CD14-positive monocyte (primary cell): ENCODE data around the gene MCOLN2. TPM values are rescaled to one million over a fixed set of nuclear protein-coding genes. Genes with fewer than 3 reads are reported as not detected.

ENCODE experiments used
- DNase-seq, 3 donors: peaks; one replicate each; pipeline ENCODE4 v3.0.0-alpha.2; 2011 to 2022
- H2AFZ ChIP-seq: 2 replicates; pipeline ENCODE4 v1.6.0; 2012; ENCODE audit warnings: mild to moderate bottlenecking, low read depth, low read length, inconsistent platforms; ENCODE audit not compliant: insufficient read depth, poor library complexity, severe bottlenecking
- H3K27ac ChIP-seq, 2 donors: 1 replicate in 1 of 2; 2 replicates in 1 of 2; pipeline ENCODE4 v1.5.1; 2012 to 2013; ENCODE audit warnings: low read length in 2 of 2, control low read depth in 1 of 2, inconsistent platforms in 1 of 2, low read depth in 1 of 2, mild to moderate bottlenecking in 1 of 2
- H3K27me3 ChIP-seq, 2 donors: one replicate each; pipeline versions ENCODE4 v1.6.0 to v1.6.1; 2011 to 2013; ENCODE audit warnings: low read length in 2 of 2; ENCODE audit not compliant: control insufficient read depth in 2 of 2, insufficient read depth in 2 of 2
- H3K36me3 ChIP-seq, 2 donors: replicated peaks in 1 of 2; 1 replicate in 1 of 2; 2 replicates in 1 of 2; pipeline versions ENCODE4 v1.5.1 to v1.6.1; 2012 to 2013; ENCODE audit warnings: low read length in 2 of 2, control low read depth in 1 of 2, inconsistent platforms in 1 of 2, mild to moderate bottlenecking in 1 of 2; ENCODE audit not compliant: insufficient read depth in 2 of 2, control insufficient read depth in 1 of 2
- H3K4me1 ChIP-seq, 2 donors: 1 replicate in 1 of 2; 2 replicates in 1 of 2; pipeline versions ENCODE4 v1.5.1 to v1.6.1; 2012 to 2013; ENCODE audit warnings: low read length in 2 of 2, control low read depth in 1 of 2, inconsistent platforms in 1 of 2, mild to moderate bottlenecking in 1 of 2, moderate library complexity in 1 of 2; ENCODE audit not compliant: insufficient read depth in 2 of 2, control insufficient read depth in 1 of 2
- H3K4me2 ChIP-seq: replicated peaks from 2 replicates; pipeline ENCODE3; 2012; ENCODE audit warnings: low read length, moderate library complexity, mild to moderate bottlenecking; ENCODE audit not compliant: poor library complexity, severe bottlenecking; ENCODE audit errors: extremely low read depth
- H3K4me3 ChIP-seq, 3 experiments: fragments of 200-600 bp in 1 of 3; sonication (generic) in 1 of 3; replicated peaks in 1 of 3; 1 replicate in 2 of 3; 2 replicates in 1 of 3; pipeline ENCODE4 v1.5.1; 2011 to 2013; ENCODE audit warnings: low read length in 3 of 3, mild to moderate bottlenecking in 3 of 3, control low read depth in 2 of 3, low read depth in 2 of 3, inconsistent platforms in 1 of 3, moderate library complexity in 1 of 3
- H3K79me2 ChIP-seq: 2 replicates; pipeline ENCODE4 v1.6.0; 2012; ENCODE audit warnings: mild to moderate bottlenecking, control low read depth, inconsistent platforms, low read length, moderate library complexity; ENCODE audit not compliant: insufficient read depth
- H3K9ac ChIP-seq: 2 replicates; pipeline ENCODE4 v1.6.0; 2017; ENCODE audit warnings: low read length, mild to moderate bottlenecking; ENCODE audit not compliant: insufficient read depth, poor library complexity, severe bottlenecking
- H3K9me3 ChIP-seq, 2 donors: replicated peaks in 1 of 2; 1 replicate in 1 of 2; 2 replicates in 1 of 2; pipeline versions ENCODE4 v1.5.1 to v1.6.1; 2012 to 2013; ENCODE audit warnings: low read length in 2 of 2, control low read depth in 1 of 2; ENCODE audit not compliant: control insufficient read depth in 1 of 2, insufficient read depth in 1 of 2
- H4K20me1 ChIP-seq: 2 replicates; pipeline ENCODE4 v1.6.0; 2012; ENCODE audit warnings: mild to moderate bottlenecking, low read length, control low read depth, moderate library complexity; ENCODE audit not compliant: insufficient read depth
- H3K27ac Mint-ChIP-seq, 7 donors: one replicate each; pipeline ENCODE4 v1.8.0; 2020; ENCODE audit warnings: mild to moderate bottlenecking in 7 of 7, mixed read lengths in 7 of 7, moderate library complexity in 6 of 7, inconsistent platforms in 2 of 7
- H3K27me3 Mint-ChIP-seq, 3 donors: one replicate each; pipeline ENCODE4 v1.8.0; 2021 to 2022; ENCODE audit warnings: low read depth in 3 of 3, mild to moderate bottlenecking in 3 of 3, mixed read lengths in 3 of 3, moderate library complexity in 3 of 3, inconsistent platforms in 1 of 3
- H3K36me3 Mint-ChIP-seq, 2 donors: one replicate each; pipeline ENCODE4 v1.8.0; 2020; ENCODE audit warnings: mixed read lengths in 2 of 2, inconsistent platforms in 1 of 2, mild to moderate bottlenecking in 1 of 2
- H3K4me1 Mint-ChIP-seq: one replicate; pipeline ENCODE4 v1.8.0; 2020; ENCODE audit warnings: mild to moderate bottlenecking, mixed read lengths
- H3K4me3 Mint-ChIP-seq, 2 donors: one replicate each; pipeline ENCODE4 v1.8.0; 2020; ENCODE audit warnings: mild to moderate bottlenecking in 2 of 2, mixed read lengths in 2 of 2, moderate library complexity in 1 of 2
- H3K9me3 Mint-ChIP-seq, 7 donors: one replicate each; pipeline ENCODE4 v1.8.0; 2020 to 2022; ENCODE audit warnings: mixed read lengths in 7 of 7, mild to moderate bottlenecking in 6 of 7, moderate library complexity in 6 of 7, inconsistent platforms in 2 of 7
- CTCF ChIP-seq: fragments of 200-600 bp; IDR thresholded peaks from one replicate; pipeline ENCODE4 v1.8.0; 2022; ENCODE audit warnings: antibody characterized with exemption, mild to moderate bottlenecking
- WGBS: methylation state at CpG from one replicate; pipeline ENCODE4 v1.1.5; 2013; ENCODE audit warnings: missing lambda C conversion rate; ENCODE audit not compliant: insufficient coverage; 5-methylcytosine and 5-hydroxymethylcytosine counted together
- intact Hi-C, 2 donors: fragments of 100-400 bp; cut with micrococcal nuclease; formaldehyde crosslinking; loops; one replicate each; pipeline versions ENCODE4 v1.15.0 to v1.15.1; 2023
- polyA plus RNA-seq, 3 donors: library from polyadenylated mRNA; depleted of rRNA in 1 of 3; unstranded in 2 of 3; stranded (reverse) in 1 of 3; fragments of 300-500 nt in 2 of 3; fragments of >200 nt in 1 of 3; fragmentation: Illumina TruSeq in 2 of 3; gene quantifications; 1 replicate in 2 of 3; 2 replicates in 1 of 3; pipeline ENCODE4 v1.2.3, GENCODE V29; 2012 to 2021

MCOLN2 gene
- polyA plus RNA-seq, 3 donors, result 0.51 to 2.7 (median 1.1) TPM

- no peaks in the 10 kb centered on the region for H3K79me2 ChIP-seq
- no peaks in the 10 kb centered on the region for H3K36me3 ChIP-seq
- H3K4me2 ChIP-seq, result no peak overlapping the region
- peaks cover 13 to 28% (median 15%) of the 10 kb centered on the region in 3 donors for H3K27me3 Mint-ChIP-seq
- H3K4me1 ChIP-seq, result peaks cover 15 to 20% of the 10 kb centered on the region in 2 donors
- no peaks in the 10 kb centered on the region for H3K9me3 ChIP-seq
- H3K4me3 ChIP-seq, result no peak overlapping the region
- no peak overlapping the region for H3K27ac Mint-ChIP-seq
- H3K9ac ChIP-seq, result no peak overlapping the region
- peaks cover 12 to 18% of the 10 kb centered on the region in 2 donors for H3K27me3 ChIP-seq
- no CpG with 5 or more reads among the region's 4 CpGs for WGBS
- no peak for TF ChIP-seq CTCF
- no peaks in the 10 kb centered on the region for H3K36me3 Mint-ChIP-seq
- DNase-seq, result no peak
- H2AFZ ChIP-seq, result no peak overlapping the region
- peaks cover 23% of the 10 kb centered on the region for H3K4me1 Mint-ChIP-seq
- intact Hi-C loops, result loop anchor here (10.0 kb wide), 2 partner anchors 53 to 63 kb away; no protein-coding TSS in a partner anchor
- H3K27ac ChIP-seq, result no peak overlapping the region
- peaks cover 0 to 2% (median 0%) of the 10 kb centered on the region in 7 donors for H3K9me3 Mint-ChIP-seq
- H4K20me1 ChIP-seq, result no peaks in the 10 kb centered on the region
- H3K4me3 Mint-ChIP-seq, result no peak overlapping the region
These were observed 109.5 kb downstream of the MCOLN2 start for GRCh38 chr1:84887261-84887934.

- WGBS, result 100% methylated on average over 1 of the region's 2 CpGs
- TF ChIP-seq CTCF, result no peak
These were observed 111.4 kb downstream of the MCOLN2 start for GRCh38 chr1:84885469-84885868.

More at GRCh38 chr1:84885469-84885868, 111.4 kb downstream of the MCOLN2 start:
- no peaks in the 10 kb centered on the region for H3K79me2 ChIP-seq
- H3K27ac Mint-ChIP-seq, result no peak overlapping the region
- H3K9ac ChIP-seq, result no peak overlapping the region
- H2AFZ ChIP-seq, result no peak overlapping the region
- no peak overlapping the region for H3K4me3 Mint-ChIP-seq
- no peaks in the 10 kb centered on the region for H3K9me3 ChIP-seq
- no peaks in the 10 kb centered on the region for H4K20me1 ChIP-seq
- H3K4me3 ChIP-seq, result no peak overlapping the region
- peaks cover 21% of the 10 kb centered on the region for H3K4me1 Mint-ChIP-seq
- H3K4me1 ChIP-seq, result peaks cover 14 to 18% of the 10 kb centered on the region in 2 donors
- H3K27me3 ChIP-seq, result peaks cover 0 to 1% of the 10 kb centered on the region in 2 donors
- H3K4me2 ChIP-seq, result no peak overlapping the region
- DNase-seq, result no peak
- no peaks in the 10 kb centered on the region for H3K36me3 Mint-ChIP-seq
- no peak overlapping the region for H3K27ac ChIP-seq
- peaks cover 2 to 12% (median 6%) of the 10 kb centered on the region in 7 donors for H3K9me3 Mint-ChIP-seq
- intact Hi-C loops, result loop anchor here (10.0 kb wide), 2 partner anchors 51 to 61 kb away; no protein-coding TSS in a partner anchor
- H3K36me3 ChIP-seq, result no peaks in the 10 kb centered on the region
- peaks cover 1 to 13% (median 2%) of the 10 kb centered on the region in 3 donors for H3K27me3 Mint-ChIP-seq
